Stimulated activated naive CD4-positive, alpha-beta T cell (primary cell): ENCODE data around the gene PTPRH.

Experiments
- DNase-seq, 6 experiments: peaks; one replicate each; lab custom pipeline; 2025; lab: John Stamatoyannopoulos, UW

The PTPRH gene

GRCh38 chr19:55246462-55247451, 37.5 kb upstream of the PTPRH start:
- DNase-seq, result no peak

- DNase-seq, result no peak
Measured at GRCh38 chr19:55245236-55245904, 36.1 kb upstream of the PTPRH start.

- DNase-seq, result no peak
Measured at GRCh38 chr19:55244004-55244680, 34.8 kb upstream of the PTPRH start.

GRCh38 chr19:55242517-55242916, 33.2 kb upstream of the PTPRH start:
- no peak for DNase-seq

- no peak for DNase-seq
Measured at GRCh38 chr19:55241935-55242464, 32.7 kb upstream of the PTPRH start.

- no peak for DNase-seq
Measured at GRCh38 chr19:55241143-55241934, 32.0 kb upstream of the PTPRH start.

- DNase-seq, result no peak
Measured at GRCh38 chr19:55240713-55241020, 31.4 kb upstream of the PTPRH start.

- DNase-seq, result no peak
Measured at GRCh38 chr19:55239004-55239403, 29.7 kb upstream of the PTPRH start.

- no peak for DNase-seq
Measured at GRCh38 chr19:55238030-55238429, 28.7 kb upstream of the PTPRH start.

GRCh38 chr19:55232986-55233385, 23.7 kb upstream of the PTPRH start:
- no peak for DNase-seq

- no peak for DNase-seq
Measured at GRCh38 chr19:55232286-55232602, 22.9 kb upstream of the PTPRH start.

- DNase-seq, result no peak
Measured at GRCh38 chr19:55231391-55232285, 22.3 kb upstream of the PTPRH start.

- DNase-seq, result no peak
Measured at GRCh38 chr19:55230780-55231179, 21.5 kb upstream of the PTPRH start.

- no peak for DNase-seq
Measured at GRCh38 chr19:55230329-55230728, 21.0 kb upstream of the PTPRH start.

GRCh38 chr19:55229789-55230182, 20.5 kb upstream of the PTPRH start:
- DNase-seq, result no peak

- DNase-seq, result no peak
Measured at GRCh38 chr19:55229145-55229788, 20.0 kb upstream of the PTPRH start.

- no peak for DNase-seq
Measured at GRCh38 chr19:55228403-55229031, 19.2 kb upstream of the PTPRH start, which contains the start of gene TMEM86B. Gene TMEM86B (minus strand): TSS chr19:55228763. CDS start chr19:55228741, 22 bp downstream.

- no peak for DNase-seq
Measured at GRCh38 chr19:55228015-55228391, 18.7 kb upstream of the PTPRH start.

GRCh38 chr19:55227241-55228014, 18.1 kb upstream of the PTPRH start:
- no peak for DNase-seq
